ENCODE measurements around the gene HBM.
"Not testable (repeated sequence)": the region's sequence is repeated elsewhere in the genome, so short reads cannot be mapped to it uniquely, and the experiment has no call there.

HBM gene

GRCh38 chr16:149024-149660 lies 16.6 kb upstream of the HBM start:
- no peak for DNase-seq

GRCh38 chr16:152141-153128 lies 13.3 kb upstream of the HBM start, which contains the start of gene HBZ:
HBZ (plus strand) TSS chr16:152644; CDS start chr16:152910, 266 bp downstream.
- DNase-seq: no peak

GRCh38 chr16:153129-153521 lies 12.7 kb upstream of the HBM start:
- not testable (repeated sequence) for DNase-seq

- DNase-seq: not testable (repeated sequence)
Observed at GRCh38 chr16:153550-154216, 12.1 kb upstream of the HBM start.

GRCh38 chr16:154217-155030 lies 11.4 kb upstream of the HBM start:
- peak; percentile 24 for DNase-seq

GRCh38 chr16:155031-155398 lies 10.8 kb upstream of the HBM start:
- DNase-seq: no peak

GRCh38 chr16:159136-159849 lies 6.5 kb upstream of the HBM start:
- no peak for DNase-seq

GRCh38 chr16:160242-160641 lies 5.5 kb upstream of the HBM start:
- not testable (repeated sequence) for DNase-seq

GRCh38 chr16:160691-161190 lies 5.0 kb upstream of the HBM start:
- DNase-seq: no peak

GRCh38 chr16:162271-162991 lies 3.3 kb upstream of the HBM start:
- no peak for DNase-seq

GRCh38 chr16:163139-163538 lies 2.6 kb upstream of the HBM start:
- not testable (repeated sequence) for DNase-seq

- DNase-seq: not testable (repeated sequence)
Observed at GRCh38 chr16:163696-164095, 2.1 kb upstream of the HBM start.

- not testable (repeated sequence) for DNase-seq
Observed at GRCh38 chr16:164134-164823, 1.5 kb upstream of the HBM start.

- DNase-seq: no peak
Observed at GRCh38 chr16:164827-165538, 795 bp upstream of the HBM start.

- no peak for DNase-seq
Observed at GRCh38 chr16:166375-167121, 770 bp downstream of the HBM start.

GRCh38 chr16:167122-167690 lies 1.4 kb downstream of the HBM start:
- no peak for DNase-seq

GRCh38 chr16:168424-168823 lies 2.6 kb downstream of the HBM start:
- no peak for DNase-seq

GRCh38 chr16:169014-169413 lies 3.2 kb downstream of the HBM start:
- no peak for DNase-seq
